Panc1 (cell line): Measurements from ENCODE around the gene PLK5. TPM values are rescaled to one million over a fixed set of nuclear protein-coding genes. Genes with fewer than 3 reads are reported as not detected.
A peak's percentile ranks its signal among the peaks of the same experiment; 100 is the strongest.

ENCODE experiments used
- ATAC-seq: fragments of 200-7000 bp; cut with Tn5 transposase; 2 replicates; pipeline ENCODE4 v1.9.1; 2020; ENCODE audit warnings: mild to moderate bottlenecking, moderate library complexity
- Bru-seq: library from RNA; stranded (reverse); fragments of 400-500 nt; gene quantifications from one replicate; lab custom pipeline; 2021; lab: Mats Ljungman, UMichigan
- BruChase-seq, 2 experiments: library from RNA; stranded (reverse); fragments of 400-500 nt; gene quantifications; one replicate each; lab custom pipeline; 2021; lab: Mats Ljungman, UMichigan
- BruUV-seq: library from RNA; stranded (reverse); fragments of 400-500 nt; replicated peaks from 2 replicates; lab custom pipeline; 2021; lab: Mats Ljungman, UMichigan
- CTCF ChIA-PET: fragments of 300-600 bp; sonication (Branson Sonifier 250); formaldehyde crosslinking; loops from one replicate; lab custom pipeline; 2022; ENCODE audit warnings: antibody characterized with exemption; lab: Charles Lee
- POLR2A ChIA-PET: fragments of 300-600 bp; sonication (Branson Sonifier 250); formaldehyde crosslinking; loops from one replicate; lab custom pipeline; 2022; ENCODE audit warnings: antibody characterized with exemption; lab: Charles Lee
- DNase-seq: peaks from one replicate; pipeline ENCODE4 v3.0.0-alpha.2; 2010; ENCODE audit warnings: low read depth, low spot score
- H3K27ac ChIP-seq: 2 replicates; pipeline ENCODE4 v1.5.1; 2011; ENCODE audit warnings: mild to moderate bottlenecking, low read length, inconsistent platforms
- H3K27me3 ChIP-seq: fragments of 200-500 bp; sonication (Bioruptor generic); 2 replicates; pipeline ENCODE4 v1.6.0; 2014; ENCODE audit warnings: low read length, inconsistent platforms; ENCODE audit not compliant: control insufficient read depth, insufficient read depth
- H3K36me3 ChIP-seq: fragments of 200-500 bp; sonication (Bioruptor generic); 2 replicates; pipeline ENCODE4 v1.5.1; 2014; ENCODE audit warnings: inconsistent platforms, mild to moderate bottlenecking, low read length, moderate library complexity; ENCODE audit not compliant: control insufficient read depth, insufficient read depth
- H3K4me1 ChIP-seq: 2 replicates; pipeline ENCODE4 v1.5.1; 2011; ENCODE audit warnings: inconsistent platforms, mild to moderate bottlenecking, low read length, moderate library complexity; ENCODE audit not compliant: control insufficient read depth, insufficient read depth
- H3K4me3 ChIP-seq, 2 experiments: 2 replicates each; pipeline ENCODE4 v1.5.1; 2011 to 2012; ENCODE audit warnings: low read depth in 2 of 2, low read length in 2 of 2, mild to moderate bottlenecking in 2 of 2, inconsistent platforms in 1 of 2, moderate library complexity in 1 of 2
- H3K9me3 ChIP-seq: fragments of 200-500 bp; sonication (Bioruptor generic); 2 replicates; pipeline ENCODE4 v1.5.1; 2014; ENCODE audit warnings: low read depth, mild to moderate bottlenecking, inconsistent platforms, low read length, moderate library complexity; ENCODE audit not compliant: control insufficient read depth, insufficient read depth
- CTCF ChIP-seq: fragments of 450-650 bp; IDR thresholded peaks from 2 replicates; pipeline ENCODE4 v1.5.1; 2017; ENCODE audit warnings: mild to moderate bottlenecking
- POLR2AphosphoS5 ChIP-seq: IDR thresholded peaks from 2 replicates; pipeline ENCODE4 v1.6.1; 2012; ENCODE audit warnings: mild to moderate bottlenecking, low read depth, low read length, moderate library complexity
- REST ChIP-seq, 2 experiments: IDR thresholded peaks; 2 replicates each; pipeline ENCODE4 v1.6.1; 2011 to 2012; ENCODE audit warnings: low read depth in 2 of 2, control low read depth in 1 of 2, low read length in 1 of 2, mild to moderate bottlenecking in 1 of 2, moderate library complexity in 1 of 2; ENCODE audit not compliant: insufficient read depth in 1 of 2
- SIN3A ChIP-seq: IDR thresholded peaks from 2 replicates; pipeline ENCODE4 v1.6.1; 2012; ENCODE audit warnings: low read depth, mild to moderate bottlenecking, low read length, moderate library complexity, borderline replicate concordance; ENCODE audit not compliant: insufficient read depth
- TCF7L2 ChIP-seq: IDR thresholded peaks from 2 replicates; pipeline ENCODE4 v1.6.1; 2011; ENCODE audit warnings: mild to moderate bottlenecking, low read depth, low read length, inconsistent platforms
- in situ Hi-C: cut with HindIII; loops from 2 replicates; pipeline ENCODE4 v1.10.0; 2016; ENCODE audit warnings: low sequenced_read_pairs, low pct_unique_long_range_greater_than_20kb
- intact Hi-C: fragments of 100-400 bp; cut with micrococcal nuclease; formaldehyde crosslinking; loops from one replicate; pipeline ENCODE4 v1.10.0; 2022; ENCODE audit not compliant: unreplicated experiment
- long read RNA-seq: library from polyadenylated mRNA; unstranded; transcript quantifications from one replicate; pipeline ENCODE4 v2.0.0, GENCODE V29; 2021; ENCODE audit not compliant: unreplicated experiment
- polyA plus RNA-seq: library from polyadenylated mRNA; unstranded; fragments of >200 nt; gene quantifications from one replicate; pipeline ENCODE4 v1.2.1, GENCODE V29; 2012; ENCODE audit warnings: missing spikeins; ENCODE audit not compliant: insufficient read length
- total RNA-seq: library from RNA; stranded (reverse); gene quantifications from one replicate; pipeline ENCODE4 v1.2.1, GENCODE V29; 2021; ENCODE audit not compliant: unreplicated experiment

Gene PLK5, protein sequence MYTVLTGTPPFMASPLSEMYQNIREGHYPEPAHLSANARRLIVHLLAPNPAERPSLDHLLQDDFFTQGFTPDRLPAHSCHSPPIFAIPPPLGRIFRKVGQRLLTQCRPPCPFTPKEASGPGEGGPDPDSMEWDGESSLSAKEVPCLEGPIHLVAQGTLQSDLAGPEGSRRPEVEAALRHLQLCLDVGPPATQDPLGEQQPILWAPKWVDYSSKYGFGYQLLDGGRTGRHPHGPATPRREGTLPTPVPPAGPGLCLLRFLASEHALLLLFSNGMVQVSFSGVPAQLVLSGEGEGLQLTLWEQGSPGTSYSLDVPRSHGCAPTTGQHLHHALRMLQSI
- total RNA-seq: not detected
- polyA plus RNA-seq: not detected
- Bru-seq, nascent RNA: not detected
- percentile 11 among the genes with signal in this experiment for BruChase-seq, experiment 1, labeled RNA remaining after a 2-hour chase
- BruChase-seq, experiment 2, labeled RNA remaining after a 6-hour chase: percentile 17 among the genes with signal in this experiment
- long read RNA-seq, partial matches to known transcripts: 0 of 1 reads
- long read RNA-seq, other reads (novel, unspliced or antisense): 1 of 1 reads

DNA sequence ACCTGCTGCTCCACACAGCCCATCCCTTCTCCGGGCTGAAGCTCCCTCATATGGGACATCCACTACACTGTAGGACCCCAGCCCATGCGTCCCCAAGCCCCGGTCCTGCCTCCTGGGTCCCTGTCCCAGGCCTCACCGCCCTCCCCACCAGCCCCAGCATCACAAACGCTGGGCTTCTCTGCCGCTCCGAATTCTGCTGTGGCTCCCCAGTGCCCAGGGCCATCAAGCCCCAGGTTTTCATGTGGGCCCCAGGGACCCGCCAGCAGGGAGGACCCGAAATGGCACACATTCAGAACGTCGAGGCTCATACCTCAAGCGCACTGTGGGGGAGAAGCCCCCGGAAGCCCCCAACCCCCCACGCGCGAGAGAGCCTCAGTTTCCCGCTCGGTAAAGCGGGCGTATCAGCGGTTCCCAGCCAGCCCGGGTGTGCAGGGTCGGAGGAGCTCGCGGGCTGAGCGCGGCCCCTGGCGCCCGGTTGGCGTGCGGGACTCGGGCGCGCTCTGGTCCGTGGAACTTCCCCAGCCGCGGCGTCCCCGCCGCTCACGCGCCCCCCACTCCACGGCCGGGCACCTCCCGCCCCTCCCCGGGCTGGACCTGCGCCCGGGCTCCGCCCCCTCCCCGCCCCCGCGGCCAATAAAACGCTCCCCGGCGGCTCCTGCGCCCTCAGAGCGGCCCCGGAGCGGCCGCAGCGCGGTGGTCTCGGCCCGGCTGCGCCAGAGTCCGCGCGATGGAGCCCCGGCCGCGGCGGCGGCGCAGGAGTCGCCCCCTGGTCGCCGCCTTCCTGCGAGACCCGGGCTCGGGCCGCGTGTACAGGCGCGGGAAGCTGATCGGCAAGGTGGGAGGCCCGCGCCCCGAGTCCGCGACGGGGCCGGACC, at the start of gene PLK5:
Gene PLK5, plus strand, starts transcription at position 666 of the 875 bp plus-strand sequence. CDS start 2,920 bp downstream, outside the sequence.
- TF ChIP-seq POLR2AphosphoS5 (no peak), SIN3A (no peak), TCF7L2 (no peak)
- H3K9me3 ChIP-seq: no peaks in the 10 kb centered on the region
- in situ Hi-C loops (no loop called here), intact Hi-C loops (no loop called here)
- no peaks in the 10 kb centered on the region for H3K4me1 ChIP-seq
- no TSS peak for BruUV-seq
- H3K27me3 ChIP-seq: no peaks in the 10 kb centered on the region; the same call in 1 of the 2 replicates
- DNase-seq: no peak
- POLR2A ChIA-PET: no interaction called here
- ATAC-seq: no peak
- no peaks in the 10 kb centered on the region for H3K36me3 ChIP-seq
- no peak within 1 kb of the TSS for H3K27ac ChIP-seq
- CTCF ChIA-PET: no interaction called here
- no peak within 1 kb of the TSS for H3K4me3 ChIP-seq

DNA sequence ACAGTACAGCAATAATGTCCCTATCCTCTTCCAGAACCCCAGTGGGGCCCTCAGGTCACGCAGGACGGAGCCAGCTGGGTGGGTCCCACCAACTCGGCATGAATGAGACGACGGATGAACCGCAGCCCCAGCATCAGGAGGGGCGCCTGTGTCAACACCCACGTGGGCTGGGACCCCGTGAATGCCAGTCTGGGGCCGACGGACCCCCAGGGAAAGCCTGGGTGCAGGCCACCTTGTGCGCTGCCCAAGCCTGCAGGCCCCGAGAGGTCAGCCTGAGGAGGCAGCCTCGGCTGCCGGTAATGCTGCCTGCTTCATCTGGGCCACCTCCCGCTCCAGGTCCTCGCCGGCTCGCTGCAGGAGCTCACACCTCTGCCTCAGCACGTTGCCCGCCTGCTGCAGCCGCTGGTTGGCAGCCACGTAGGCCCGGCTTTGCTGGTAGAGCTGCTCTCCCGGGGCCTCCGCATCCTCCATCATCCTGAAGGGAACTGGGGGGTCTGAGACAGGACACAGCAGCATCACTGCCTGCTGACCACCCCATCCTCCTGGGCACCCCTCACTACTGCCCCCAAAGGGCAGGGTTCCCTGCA, 49.0 kb upstream of the PLK5 start:
- CTCF ChIA-PET: no interaction called here
- POLR2A ChIA-PET: no interaction called here
- in situ Hi-C loops: no loop called here

More for the DNA sequence above, 49.0 kb upstream of the PLK5 start:
- ATAC-seq: no peak
- H3K27me3 ChIP-seq: no peaks in the 10 kb centered on the region
- no peak overlapping the region for H3K4me3 ChIP-seq
- no peaks in the 10 kb centered on the region for H3K9me3 ChIP-seq
- intact Hi-C loops: no loop called here
- no peaks in the 10 kb centered on the region; the same call in 1 of the 2 replicates for H3K36me3 ChIP-seq
- DNase-seq: no peak
- BruUV-seq: no TSS peak
- H3K4me1 ChIP-seq: peaks cover 4% of the 10 kb centered on the region
- TF ChIP-seq TCF7L2 (no peak), CTCF (no peak), REST (IDR thresholded peaks at IDR 0.05; ENCODE audit: insufficient read depth in 1 of 2, low read depth in 2 of 2, low read length in 1 of 2) (no peak), SIN3A (no peak), POLR2AphosphoS5 (no peak)
- H3K27ac ChIP-seq: no peak overlapping the region
